Measurements from ENCODE around the gene PGAP3.

PGAP3 gene

DNA sequence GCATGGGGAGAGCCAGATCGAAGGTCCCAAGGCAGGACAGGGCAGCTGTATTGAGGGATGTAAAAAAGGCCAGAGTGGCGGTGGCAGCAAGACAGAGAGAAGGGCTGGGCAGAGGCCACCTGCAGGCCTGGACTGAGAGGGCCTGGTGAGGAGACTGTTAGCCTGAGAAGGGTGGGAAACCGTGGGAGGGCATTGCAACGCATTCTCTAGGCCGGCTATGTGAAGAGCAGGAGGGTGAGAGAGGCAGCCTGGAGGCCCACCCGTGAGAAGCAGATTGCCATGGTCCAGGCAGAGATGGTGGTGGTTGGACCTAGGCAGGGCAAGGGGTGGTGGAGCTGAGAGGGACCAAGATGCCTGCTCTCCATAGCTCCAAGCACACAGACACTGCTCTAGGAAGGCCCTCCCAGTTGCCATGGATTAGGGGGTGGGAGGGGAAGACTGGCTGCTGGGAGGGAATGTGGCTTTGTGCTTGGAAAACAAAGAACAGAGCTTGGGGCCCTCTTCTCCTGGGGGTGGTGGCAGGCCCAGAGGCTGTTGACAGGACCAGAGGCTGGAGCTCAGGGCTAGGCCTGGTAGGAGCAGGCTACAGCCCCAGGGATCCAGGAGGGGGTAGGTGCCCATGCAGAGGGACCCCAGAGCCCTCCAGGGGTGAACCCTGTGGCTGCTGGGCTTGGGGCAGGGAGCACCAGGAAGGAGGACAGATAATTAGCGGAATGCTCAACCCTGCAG is 35.1 kb downstream of the PGAP3 start:
- Histone ChIP-seq H3K27me3 (ENCODE audit: insufficient read depth, low read length, poor library complexity, severe bottlenecking) (no peaks in the 10 kb centered on the region), H3K36me3 (ENCODE audit: insufficient read depth, low read length) (peaks cover 5% of the 10 kb centered on the region; the same call in 1 of the 2 replicates), H3K79me2 (ENCODE audit: insufficient read depth, low read length) (peaks cover 5% of the 10 kb centered on the region; the same call in 1 of the 2 replicates), H3K4me1 (ENCODE audit: insufficient read depth, low read length, poor library complexity, severe bottlenecking) (no peaks in the 10 kb centered on the region), H4K20me1 (ENCODE audit: insufficient read depth, low read length, poor library complexity, severe bottlenecking) (no peaks in the 10 kb centered on the region), H3F3A (ENCODE audit: low read depth) (no peaks in the 10 kb centered on the region), H3K9me3 (ENCODE audit: insufficient read depth, low read depth, low read length) (no peaks in the 10 kb centered on the region), H3K4me3 (ENCODE audit: low read length, poor library complexity, severe bottlenecking) (no peak overlapping the region), H2AFZ (ENCODE audit: low read length) (no peak overlapping the region), H3K9me2 (replicated peaks; ENCODE audit: low read depth, low read length) (no peaks in the 10 kb centered on the region), H3K9ac (ENCODE audit: low read depth, low read length, poor library complexity, severe bottlenecking) (no peak overlapping the region), H3K4me2 (ENCODE audit: low read depth, low read length, poor library complexity, severe bottlenecking) (no peak overlapping the region)
- TF ChIP-seq EZH2phosphoT487 (IDR thresholded peaks at IDR 0.05; ENCODE audit: borderline replicate concordance) = no peak
- TF ChIP-seq, protein P1, sequence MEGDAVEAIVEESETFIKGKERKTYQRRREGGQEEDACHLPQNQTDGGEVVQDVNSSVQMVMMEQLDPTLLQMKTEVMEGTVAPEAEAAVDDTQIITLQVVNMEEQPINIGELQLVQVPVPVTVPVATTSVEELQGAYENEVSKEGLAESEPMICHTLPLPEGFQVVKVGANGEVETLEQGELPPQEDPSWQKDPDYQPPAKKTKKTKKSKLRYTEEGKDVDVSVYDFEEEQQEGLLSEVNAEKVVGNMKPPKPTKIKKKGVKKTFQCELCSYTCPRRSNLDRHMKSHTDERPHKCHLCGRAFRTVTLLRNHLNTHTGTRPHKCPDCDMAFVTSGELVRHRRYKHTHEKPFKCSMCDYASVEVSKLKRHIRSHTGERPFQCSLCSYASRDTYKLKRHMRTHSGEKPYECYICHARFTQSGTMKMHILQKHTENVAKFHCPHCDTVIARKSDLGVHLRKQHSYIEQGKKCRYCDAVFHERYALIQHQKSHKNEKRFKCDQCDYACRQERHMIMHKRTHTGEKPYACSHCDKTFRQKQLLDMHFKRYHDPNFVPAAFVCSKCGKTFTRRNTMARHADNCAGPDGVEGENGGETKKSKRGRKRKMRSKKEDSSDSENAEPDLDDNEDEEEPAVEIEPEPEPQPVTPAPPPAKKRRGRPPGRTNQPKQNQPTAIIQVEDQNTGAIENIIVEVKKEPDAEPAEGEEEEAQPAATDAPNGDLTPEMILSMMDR (conservative IDR thresholded peaks at IDR 0.05; ENCODE audit: low read length) = no peak

DNA sequence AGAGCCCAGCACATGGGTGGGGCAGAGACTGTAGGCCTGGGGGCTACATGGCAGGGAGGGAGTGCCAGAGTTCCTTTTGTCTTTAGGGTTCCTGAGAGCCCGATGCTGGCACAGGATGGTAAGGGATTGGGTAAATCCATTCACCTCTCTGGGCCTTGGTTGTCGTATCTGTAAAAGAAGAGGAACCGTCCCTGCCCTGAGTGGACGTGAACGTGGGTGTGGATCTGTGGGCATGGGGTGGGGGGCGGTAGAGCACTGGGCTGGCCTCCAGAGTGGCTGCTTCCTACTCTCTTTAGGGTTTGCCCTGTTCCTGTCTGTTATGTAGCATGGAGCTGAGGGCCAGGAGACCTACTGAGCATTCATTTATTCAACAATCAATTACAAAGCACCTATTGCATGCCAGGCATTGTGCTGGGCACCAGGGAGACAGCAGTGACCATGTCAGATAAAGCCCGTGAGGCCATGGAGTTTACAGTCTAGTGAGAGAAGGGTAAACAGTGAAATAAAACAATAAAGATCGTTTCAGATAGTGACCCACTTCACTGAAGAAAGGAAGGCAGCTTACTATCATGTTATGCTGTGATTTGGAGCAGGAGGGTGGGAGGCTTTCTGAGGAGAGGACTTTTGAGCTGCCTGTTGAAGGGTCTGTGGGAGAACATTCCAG is 35.8 kb downstream of the PGAP3 start:
- TF ChIP-seq, protein P1 (conservative IDR thresholded peaks at IDR 0.05; ENCODE audit: low read length) = no peak
- TF ChIP-seq EZH2phosphoT487 (IDR thresholded peaks at IDR 0.05; ENCODE audit: borderline replicate concordance) = no peak
- H3K4me1 ChIP-seq (ENCODE audit: insufficient read depth, low read length, poor library complexity, severe bottlenecking) = no peaks in the 10 kb centered on the region
- H3F3A ChIP-seq (ENCODE audit: low read depth) = no peaks in the 10 kb centered on the region
- no peak overlapping the region for H2AFZ ChIP-seq (ENCODE audit: low read length)
- H3K9ac ChIP-seq (ENCODE audit: low read depth, low read length, poor library complexity, severe bottlenecking) = no peak overlapping the region
- no peaks in the 10 kb centered on the region for H3K27me3 ChIP-seq (ENCODE audit: insufficient read depth, low read length, poor library complexity, severe bottlenecking)
- H3K79me2 ChIP-seq (ENCODE audit: insufficient read depth, low read length) = peaks cover 9% of the 10 kb centered on the region; the same call in 1 of the 2 replicates
- H3K4me3 ChIP-seq (ENCODE audit: low read length, poor library complexity, severe bottlenecking) = no peak overlapping the region
- H4K20me1 ChIP-seq (ENCODE audit: insufficient read depth, low read length, poor library complexity, severe bottlenecking) = no peaks in the 10 kb centered on the region
- no peaks in the 10 kb centered on the region for H3K9me2 ChIP-seq (replicated peaks; ENCODE audit: low read depth, low read length)
- H3K9me3 ChIP-seq (ENCODE audit: insufficient read depth, low read depth, low read length) = no peaks in the 10 kb centered on the region
- peaks cover 3% of the 10 kb centered on the region; the same call in 1 of the 2 replicates for H3K36me3 ChIP-seq (ENCODE audit: insufficient read depth, low read length)
- H3K4me2 ChIP-seq (ENCODE audit: low read depth, low read length, poor library complexity, severe bottlenecking) = no peak overlapping the region

DNA sequence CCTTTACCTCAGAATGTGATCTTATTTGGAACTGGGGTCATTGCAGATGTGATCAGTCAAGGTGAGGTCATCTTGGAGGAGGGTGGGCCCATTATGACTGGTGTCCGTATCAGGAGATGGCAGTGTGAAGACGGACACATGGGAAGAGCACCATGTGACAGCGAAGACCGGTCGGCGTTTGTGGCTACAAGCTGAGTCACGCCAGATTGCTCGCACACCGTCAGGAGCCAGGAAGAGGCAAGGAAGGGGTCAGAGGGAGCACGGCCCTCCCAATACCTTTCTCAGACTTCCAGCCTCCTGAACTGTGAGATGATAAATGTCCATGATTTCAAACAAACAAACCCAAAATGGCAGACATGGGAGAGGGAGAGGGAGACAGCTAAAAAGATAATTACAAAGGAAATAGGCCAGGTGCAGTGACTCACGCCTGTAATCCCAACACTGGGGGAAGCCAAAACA is 37.7 kb downstream of the PGAP3 start:
- no peaks in the 10 kb centered on the region for H3K27me3 ChIP-seq (ENCODE audit: insufficient read depth, low read length, poor library complexity, severe bottlenecking)
- no peak overlapping the region for H3K9ac ChIP-seq (ENCODE audit: low read depth, low read length, poor library complexity, severe bottlenecking)
- H2AFZ ChIP-seq (ENCODE audit: low read length) = no peak overlapping the region
- H3K4me3 ChIP-seq (ENCODE audit: low read length, poor library complexity, severe bottlenecking) = no peak overlapping the region
- H3K79me2 ChIP-seq (ENCODE audit: insufficient read depth, low read length) = peaks cover 21% of the 10 kb centered on the region
- no peaks in the 10 kb centered on the region for H4K20me1 ChIP-seq (ENCODE audit: insufficient read depth, low read length, poor library complexity, severe bottlenecking)
- no peak overlapping the region for H3K4me2 ChIP-seq (ENCODE audit: low read depth, low read length, poor library complexity, severe bottlenecking)
- H3K36me3 ChIP-seq (ENCODE audit: insufficient read depth, low read length) = no peaks in the 10 kb centered on the region
- TF ChIP-seq, protein P1 (conservative IDR thresholded peaks at IDR 0.05; ENCODE audit: low read length) = no peak
- no peak for TF ChIP-seq EZH2phosphoT487 (IDR thresholded peaks at IDR 0.05; ENCODE audit: borderline replicate concordance)
- H3K9me3 ChIP-seq (ENCODE audit: insufficient read depth, low read depth, low read length) = no peaks in the 10 kb centered on the region
- H3K9me2 ChIP-seq (replicated peaks; ENCODE audit: low read depth, low read length) = no peaks in the 10 kb centered on the region
- H3F3A ChIP-seq (ENCODE audit: low read depth) = no peaks in the 10 kb centered on the region
- no peaks in the 10 kb centered on the region for H3K4me1 ChIP-seq (ENCODE audit: insufficient read depth, low read length, poor library complexity, severe bottlenecking)

All from Loucy (cell line).